H1 (cell line): ENCODE measurements around the gene SCPEP1.

Experiments
- CBX5 ChIP-seq: fragments of 300-800, 300-1000 bp; sonication (generic); IDR thresholded peaks from 2 replicates; pipeline ENCODE4 v1.7.1; 2016; ENCODE audit warnings: antibody characterized with exemption, low read length, low read depth
- CEBPB ChIP-seq: IDR thresholded peaks from 2 replicates; pipeline ENCODE4 v1.6.1; 2012; ENCODE audit warnings: low read depth, low read length
- CTCF ChIP-seq, 3 experiments: IDR thresholded peaks; 1 replicate in 2 of 3; 2 replicates in 1 of 3; pipeline versions ENCODE4 v1.5.1 to v1.6.1; 2011; ENCODE audit warnings: low read length in 3 of 3, mild to moderate bottlenecking in 3 of 3, inconsistent platforms in 2 of 3, low read depth in 1 of 3, moderate library complexity in 1 of 3; ENCODE audit not compliant: insufficient read depth in 1 of 3; ENCODE audit errors: control extremely low read depth in 1 of 3
- EZH2 ChIP-seq: fragments of 200-600 bp; sonication (generic); IDR thresholded peaks from 2 replicates; pipeline ENCODE4 v1.7.1; 2012; ENCODE audit warnings: low read depth, mild to moderate bottlenecking, moderate library complexity, low read length, inconsistent platforms; ENCODE audit not compliant: severe bottlenecking
- HDAC6 ChIP-seq: IDR thresholded peaks from one replicate; pipeline ENCODE4 v1.7.1; 2012; ENCODE audit warnings: low read depth, mild to moderate bottlenecking, inconsistent platforms, low read length, moderate library complexity
- JUND ChIP-seq: IDR thresholded peaks from 2 replicates; pipeline ENCODE4 v1.6.1; 2011; ENCODE audit warnings: mild to moderate bottlenecking, improper control_type of control experiment, low read length
- POLR2A ChIP-seq, 2 experiments: IDR thresholded peaks; 1 replicate in 1 of 2; 2 replicates in 1 of 2; pipeline ENCODE4 v1.6.1; 2011; ENCODE audit warnings: low read depth in 2 of 2, low read length in 2 of 2, mild to moderate bottlenecking in 2 of 2; ENCODE audit errors: control extremely low read depth in 1 of 2
- POLR2AphosphoS5 ChIP-seq: IDR thresholded peaks from 2 replicates; pipeline ENCODE4 v1.6.1; 2011; ENCODE audit warnings: low read depth, low read length
- RXRA ChIP-seq: IDR thresholded peaks from 2 replicates; pipeline ENCODE4 v1.6.1; 2011; ENCODE audit warnings: low read depth, mild to moderate bottlenecking, low read length, moderate library complexity; ENCODE audit not compliant: insufficient read depth
- SIRT6 ChIP-seq: IDR thresholded peaks from one replicate; pipeline ENCODE4 v1.7.1; 2012; ENCODE audit warnings: low read length, inconsistent platforms
- SP1 ChIP-seq: IDR thresholded peaks from 2 replicates; pipeline ENCODE4 v1.6.1; 2011; ENCODE audit warnings: low read depth, low read length
- TAF1 ChIP-seq: IDR thresholded peaks from 2 replicates; pipeline ENCODE4 v1.6.1; 2011; ENCODE audit warnings: mild to moderate bottlenecking, low read depth, low read length
- USF2 ChIP-seq: IDR thresholded peaks from 2 replicates; pipeline ENCODE4 v1.6.1; 2011; ENCODE audit warnings: low read length, improper control_type of control experiment
- TF ChIP-seq, protein P1 (sequence below): IDR thresholded peaks from 2 replicates; pipeline ENCODE4 v1.6.1; 2012; ENCODE audit warnings: inconsistent platforms

GRCh38 chr17:56935461-56935860 lies 42.5 kb upstream of the SCPEP1 start:
- TF ChIP-seq CTCF (IDR thresholded peaks at IDR 0.05; ENCODE audit: control extremely low read depth in 1 of 3, insufficient read depth in 1 of 3, low read depth in 1 of 3, low read length in 3 of 3), result no peak
- TF ChIP-seq EZH2, result no peak
- TF ChIP-seq POLR2AphosphoS5, result no peak
- no peak for TF ChIP-seq CBX5
- no peak for TF ChIP-seq HDAC6
- TF ChIP-seq TAF1, result no peak
- TF ChIP-seq POLR2A (IDR thresholded peaks at IDR 0.05; ENCODE audit: control extremely low read depth in 1 of 2, low read depth in 2 of 2, low read length in 2 of 2), result no peak
- TF ChIP-seq SIRT6, result no peak
- TF ChIP-seq USF2, result no peak
- no peak for TF ChIP-seq SP1
- no peak for TF ChIP-seq JUND
- TF ChIP-seq CEBPB, result no peak
- TF ChIP-seq RXRA, result no peak
- TF ChIP-seq, protein P1, sequence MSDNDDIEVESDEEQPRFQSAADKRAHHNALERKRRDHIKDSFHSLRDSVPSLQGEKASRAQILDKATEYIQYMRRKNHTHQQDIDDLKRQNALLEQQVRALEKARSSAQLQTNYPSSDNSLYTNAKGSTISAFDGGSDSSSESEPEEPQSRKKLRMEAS, result no peak
